Measurements from ENCODE around the gene ENHO. TPM values are rescaled to one million over a fixed set of nuclear protein-coding genes. Genes with fewer than 3 reads are reported as not detected.
A peak's percentile ranks its signal among the peaks of the same experiment; 100 is the strongest.

ENHO gene
- total RNA-seq, 4 donors from 2014 or later: 0.65 to 4.0 (median 2.7) TPM

GRCh38 chr9:34564617-34565016 is 41.8 kb upstream of the ENHO start:
- no peak for DNase-seq (ENCODE audit: low spot score in 2 of 2)
- WGBS: 92% methylated on average over 16 of the region's 16 CpGs
- Histone ChIP-seq H3K36me3 (no peaks in the 10 kb centered on the region), H3K4me1 (peaks cover 14% of the 10 kb centered on the region), H3K4me3 (no peak overlapping the region), H3K27me3 (peaks cover 13% of the 10 kb centered on the region), H3K27ac (no peak overlapping the region), H3K9me3 (no peaks in the 10 kb centered on the region)
- no peak for TF ChIP-seq POLR2AphosphoS5 (IDR thresholded peaks at IDR 0.05)

GRCh38 chr9:34563262-34563661 is 40.5 kb upstream of the ENHO start:
- DNase-seq (ENCODE audit: low spot score in 2 of 2): no peak
- Histone ChIP-seq H3K27me3 (peaks cover 22% of the 10 kb centered on the region), H3K27ac (no peak overlapping the region), H3K36me3 (no peaks in the 10 kb centered on the region), H3K9me3 (no peaks in the 10 kb centered on the region), H3K4me1 (peaks cover 19% of the 10 kb centered on the region), H3K4me3 (no peak overlapping the region)
- 68% methylated on average over 5 of the region's 5 CpGs for WGBS
- TF ChIP-seq POLR2A (IDR thresholded peaks at IDR 0.05): no peak
- no peak for TF ChIP-seq CTCF (IDR thresholded peaks at IDR 0.05)
- TF ChIP-seq POLR2AphosphoS5 (IDR thresholded peaks at IDR 0.05): no peak
- no peak for TF ChIP-seq EP300 (IDR thresholded peaks at IDR 0.05)

- WGBS: 93% methylated on average over 7 of the region's 7 CpGs
- no peak overlapping the region for H3K4me3 ChIP-seq
- DNase-seq (ENCODE audit: low spot score in 2 of 2): no peak
- TF ChIP-seq POLR2AphosphoS5 (IDR thresholded peaks at IDR 0.05): no peak
- no peak for TF ChIP-seq POLR2A (IDR thresholded peaks at IDR 0.05)
- TF ChIP-seq EP300 (IDR thresholded peaks at IDR 0.05): no peak
- peak in 1 of 2 donors; percentile 15 for TF ChIP-seq CTCF (IDR thresholded peaks at IDR 0.05)
- H3K27ac ChIP-seq: no peak overlapping the region
- peaks cover 19% of the 10 kb centered on the region for H3K4me1 ChIP-seq
- no peaks in the 10 kb centered on the region for H3K9me3 ChIP-seq
- H3K27me3 ChIP-seq: peaks cover 29% of the 10 kb centered on the region
- no peaks in the 10 kb centered on the region for H3K36me3 ChIP-seq
These were observed 39.5 kb upstream of the ENHO start for GRCh38 chr9:34562135-34562745.

- TF ChIP-seq CTCF (IDR thresholded peaks at IDR 0.05) (no peak), POLR2AphosphoS5 (IDR thresholded peaks at IDR 0.05) (no peak), POLR2A (IDR thresholded peaks at IDR 0.05) (no peak), EP300 (IDR thresholded peaks at IDR 0.05) (no peak)
- WGBS: 72% methylated on average over 20 of the region's 21 CpGs
- peaks cover 19% of the 10 kb centered on the region for H3K4me1 ChIP-seq
- no peak for DNase-seq (ENCODE audit: low spot score in 2 of 2)
- H3K9me3 ChIP-seq: no peaks in the 10 kb centered on the region
- H3K27me3 ChIP-seq: peaks cover 32% of the 10 kb centered on the region
- H3K27ac ChIP-seq: no peak overlapping the region
- no peaks in the 10 kb centered on the region for H3K36me3 ChIP-seq
- no peak overlapping the region for H3K4me3 ChIP-seq
These were observed 37.9 kb upstream of the ENHO start for GRCh38 chr9:34560599-34561214.

- 34% methylated on average over 6 of the region's 21 CpGs for WGBS
- Histone ChIP-seq H3K27me3 (peaks cover 32% of the 10 kb centered on the region), H3K4me3 (no peak overlapping the region), H3K36me3 (no peaks in the 10 kb centered on the region), H3K4me1 (peaks cover 19% of the 10 kb centered on the region), H3K27ac (no peak overlapping the region), H3K9me3 (no peaks in the 10 kb centered on the region)
- no peak for DNase-seq (ENCODE audit: low spot score in 2 of 2)
- TF ChIP-seq POLR2AphosphoS5 (IDR thresholded peaks at IDR 0.05) (no peak), CTCF (IDR thresholded peaks at IDR 0.05) (no peak), EP300 (IDR thresholded peaks at IDR 0.05) (no peak), POLR2A (IDR thresholded peaks at IDR 0.05) (no peak)
These were observed 37.0 kb upstream of the ENHO start for GRCh38 chr9:34559624-34560455.

Data from suprapubic skin (tissue), 4 donors.